K562 (cell line): ENCODE measurements around the gene STK11. TPM values are rescaled to one million over a fixed set of nuclear protein-coding genes. Genes with fewer than 3 reads are reported as not detected.

ENCODE experiments used
- ATF1 ChIP-seq, 2 experiments: fragments of 450-650 bp in 1 of 2; IDR thresholded peaks; 2 replicates each; pipeline ENCODE4 v1.6.1; 2016; ENCODE audit warnings: missing compliant biosample characterization in 1 of 2, missing genetic modification characterization in 1 of 2
- BCL6 ChIP-seq: fragments of 250-450 bp; sonication (Bioruptor Pico); IDR thresholded peaks from 2 replicates; pipeline ENCODE4 v1.4.0; 2020
- CBFB ChIP-seq: sonication (generic); formaldehyde crosslinking; IDR thresholded peaks from 2 replicates; pipeline ENCODE4 v1.4.0; 2020; ENCODE audit warnings: mild to moderate bottlenecking, missing genetic modification reagents
- CBX5 ChIP-seq: IDR thresholded peaks from 2 replicates; pipeline ENCODE4 v1.6.1; 2014; ENCODE audit warnings: low read depth, borderline replicate concordance
- DEAF1 ChIP-seq: fragments of 450-650 bp; formaldehyde crosslinking; IDR thresholded peaks from 2 replicates; pipeline ENCODE4 v1.4.0; 2020; ENCODE audit warnings: mild to moderate bottlenecking, moderate library complexity
- GABPB2 ChIP-seq: fragments of 250-450 bp; sonication (Bioruptor Pico); conservative IDR thresholded peaks from 2 replicates; pipeline ENCODE4 v1.5.1; 2021; ENCODE audit warnings: mild to moderate bottlenecking
- HDAC3 ChIP-seq: fragments of 450-650 bp; IDR thresholded peaks from 2 replicates; pipeline ENCODE4 v1.6.1; 2018; ENCODE audit warnings: borderline replicate concordance, mild to moderate bottlenecking, moderate library complexity; ENCODE audit not compliant: partially characterized antibody
- HNRNPLL ChIP-seq: fragments of 200-400 bp; formaldehyde crosslinking; IDR thresholded peaks from 2 replicates; pipeline ENCODE4 v1.6.1; 2017; ENCODE audit warnings: low read length, low read depth, mild to moderate bottlenecking; ENCODE audit not compliant: poor library complexity, severe bottlenecking
- OTX1 ChIP-seq: fragments of 450-650 bp; formaldehyde crosslinking; IDR thresholded peaks from 2 replicates; pipeline ENCODE4 v1.4.0; 2022; ENCODE audit warnings: mild to moderate bottlenecking
- PHF8 ChIP-seq: fragments of 200-600 bp; sonication (generic); IDR thresholded peaks from 2 replicates; pipeline ENCODE4 v1.6.1; 2012; ENCODE audit warnings: mixed run types, mild to moderate bottlenecking, inconsistent platforms, low read length, moderate library complexity, borderline replicate concordance
- POLR2G ChIP-seq: fragments of 200-400 bp; formaldehyde crosslinking; IDR thresholded peaks from 2 replicates; pipeline ENCODE4 v1.6.1; 2017; ENCODE audit warnings: low read depth, mild to moderate bottlenecking, antibody characterized with exemption, low read length, moderate library complexity
- SMAD4 ChIP-seq: fragments of 250-450 bp; sonication (Bioruptor Pico); conservative IDR thresholded peaks from 2 replicates; pipeline ENCODE4 v1.8.0; 2021; ENCODE audit warnings: inconsistent platforms, mild to moderate bottlenecking, moderate library complexity
- SMARCE1 ChIP-seq: fragments of 450-650 bp; IDR thresholded peaks from 2 replicates; pipeline ENCODE4 v1.7.1; 2016; ENCODE audit warnings: mild to moderate bottlenecking
- SRSF9 ChIP-seq: fragments of 200-400 bp; formaldehyde crosslinking; IDR thresholded peaks from 2 replicates; pipeline ENCODE4 v1.6.1; 2017; ENCODE audit warnings: low read depth, low read length, borderline replicate concordance
- TCF3 ChIP-seq: sonication (generic); formaldehyde crosslinking; IDR thresholded peaks from 2 replicates; pipeline ENCODE4 v1.4.0; 2020; ENCODE audit warnings: mild to moderate bottlenecking, missing genetic modification reagents
- TFAP4 ChIP-seq: sonication (generic); formaldehyde crosslinking; IDR thresholded peaks from 2 replicates; pipeline ENCODE4 v1.8.0; 2022; ENCODE audit warnings: missing genetic modification reagents, mild to moderate bottlenecking, moderate library complexity, borderline replicate concordance
- ZBTB1 ChIP-seq: sonication (generic); formaldehyde crosslinking; IDR thresholded peaks from 2 replicates; pipeline ENCODE4 v1.8.1; 2023; ENCODE audit warnings: missing genetic modification reagents, low read depth, mild to moderate bottlenecking, borderline replicate concordance
- ZKSCAN1 ChIP-seq: fragments of 150-350 bp; IDR thresholded peaks from 2 replicates; pipeline ENCODE4 v1.6.1; 2016; ENCODE audit warnings: low read depth, low read length
- ZNF561 ChIP-seq: fragments of 450-650 bp; formaldehyde crosslinking; conservative IDR thresholded peaks from 2 replicates; pipeline ENCODE4 v1.4.0; 2020; ENCODE audit warnings: mild to moderate bottlenecking, moderate library complexity
- ZNF695 ChIP-seq: fragments of 450-650 bp; formaldehyde crosslinking; IDR thresholded peaks from 2 replicates; pipeline ENCODE4 v1.4.0; 2020; ENCODE audit warnings: mild to moderate bottlenecking, moderate library complexity
- polyA plus RNA-seq, 8 experiments: library from polyadenylated mRNA; depleted of rRNA in 4 of 8; stranded (reverse) in 5 of 8; unstranded in 3 of 8; fragments of >200 nt; fragmentation: Nextera tagmentation in 2 of 8; fragmentation: Illumina TruSeq in 1 of 8; extraction: Ambion mirVana in 2 of 8; extraction: Trizol in 1 of 8; gene quantifications; 2 replicates each; pipeline versions ENCODE4 v1.2.1 to v1.2.3, GENCODE V29; 2011 to 2014; ENCODE audit warnings: inconsistent platforms in 1 of 8, missing spikeins in 1 of 8
- total RNA-seq, 7 experiments: library from RNA; depleted of rRNA in 6 of 7; stranded (reverse); fragments of >200 nt in 6 of 7; fragmentation: Illumina TruSeq in 2 of 7; extraction: Trizol in 2 of 7; gene quantifications; 2 replicates each; pipeline versions ENCODE4 v1.2.1 to v1.2.3, GENCODE V29; 2011 to 2021; ENCODE audit warnings: low replicate concordance in 1 of 7

The STK11 gene
- total and polyA plus RNA-seq, 9 of the 15 experiments (the other 6 are each of a cell fraction or from before 2014, with no cell fraction given) = 0.15 to 96.5 (median 31.7) TPM

GRCh38 chr19:1205114-1206099 lies at the start of gene STK11 (continued):
- TF ChIP-seq PHF8 (peak; percentile 77; the same call in 1 of the 2 replicates), BCL6 (CRISPR knock-in tag) (0 out of 2 replicates have a peak, but pooled peaks have one; percentile 7), SMAD4 (peak; percentile 33), CBX5 (no peak), ATF1 (CRISPR knock-in tag; IDR thresholded peaks at IDR 0.05) (no peak), ATF1 (tag; IDR thresholded peaks at IDR 0.05) (peak; percentile 82), ZBTB1 (CRISPR knock-in tag) (peak; percentile 99), GABPB2 (CRISPR knock-in tag) (no peak), HNRNPLL (no peak), ZNF561 (CRISPR knock-in tag) (0 out of 2 replicates have a peak, but pooled peaks have one; percentile 5), HDAC3 (no peak), DEAF1 (CRISPR knock-in tag) (no peak), ZNF695 (CRISPR knock-in tag) (no peak), OTX1 (no peak), SMARCE1 (no peak), TCF3 (peak; percentile 10; the same call in 1 of the 2 replicates), POLR2G (peak; percentile 89), SRSF9 (no peak), TFAP4 (0 out of 2 replicates have a peak, but pooled peaks have one; percentile 49), CBFB (CRISPR knock-in tag) (no peak), ZKSCAN1 (no peak)
